Smooth muscle cell of the umbilical artery (primary cell): ENCODE data around the gene RAB37. TPM values are rescaled to one million over a fixed set of nuclear protein-coding genes. Genes with fewer than 3 reads are reported as not detected.

Experiments
- total RNA-seq: library from RNA; depleted of rRNA; stranded (reverse); fragments of >200 nt; gene quantifications from 2 replicates; pipeline ENCODE4 v1.2.3, GENCODE V29; 2014

RAB37 gene, protein sequence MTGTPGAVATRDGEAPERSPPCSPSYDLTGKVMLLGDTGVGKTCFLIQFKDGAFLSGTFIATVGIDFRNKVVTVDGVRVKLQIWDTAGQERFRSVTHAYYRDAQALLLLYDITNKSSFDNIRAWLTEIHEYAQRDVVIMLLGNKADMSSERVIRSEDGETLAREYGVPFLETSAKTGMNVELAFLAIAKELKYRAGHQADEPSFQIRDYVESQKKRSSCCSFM
- 0.23 and 0.30 TPM in 2 replicates for total RNA-seq

DNA sequence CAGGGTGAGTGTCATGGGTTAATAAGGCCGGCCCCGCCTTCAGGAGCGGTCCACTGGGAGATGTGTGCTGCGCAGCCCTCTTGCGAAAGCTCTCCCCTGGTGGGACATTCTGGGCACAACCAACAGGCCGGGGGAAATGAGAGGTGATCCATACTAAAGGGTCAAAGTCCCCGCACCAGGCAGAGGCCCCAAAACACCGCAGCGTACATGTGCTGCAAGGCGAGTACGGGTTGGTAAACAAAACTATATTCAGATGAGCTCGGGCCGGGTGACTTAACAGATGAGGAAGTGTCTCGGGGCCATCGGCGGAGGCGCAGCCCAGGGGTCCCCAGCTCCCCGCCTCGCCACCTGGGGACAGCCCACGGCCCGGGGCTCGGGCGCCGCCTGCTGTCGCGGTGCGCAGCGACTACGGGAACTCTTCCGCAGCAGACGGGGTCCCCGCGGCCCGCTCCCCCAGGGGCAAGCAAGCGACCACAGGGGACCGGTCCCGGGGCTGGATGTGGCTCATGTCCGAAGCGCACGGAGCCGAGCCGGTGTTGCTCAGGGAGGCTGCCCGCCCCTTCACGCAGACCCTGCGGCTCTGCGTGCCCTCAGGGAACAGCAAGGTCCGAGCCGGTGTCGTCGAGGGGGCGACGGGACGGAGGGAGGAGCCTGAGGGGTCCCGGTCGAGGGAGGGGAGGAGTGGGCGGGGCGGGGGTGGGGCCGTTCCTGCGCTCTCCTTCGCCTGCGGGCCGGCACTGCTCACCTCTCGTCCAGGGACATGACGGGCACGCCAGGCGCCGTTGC is at the start of gene RAB37:
Gene RAB37, plus strand, starts transcription at position 744 of the 786 bp plus-strand sequence. Its CDS starts 17 bp downstream, at position 761.

DNA sequence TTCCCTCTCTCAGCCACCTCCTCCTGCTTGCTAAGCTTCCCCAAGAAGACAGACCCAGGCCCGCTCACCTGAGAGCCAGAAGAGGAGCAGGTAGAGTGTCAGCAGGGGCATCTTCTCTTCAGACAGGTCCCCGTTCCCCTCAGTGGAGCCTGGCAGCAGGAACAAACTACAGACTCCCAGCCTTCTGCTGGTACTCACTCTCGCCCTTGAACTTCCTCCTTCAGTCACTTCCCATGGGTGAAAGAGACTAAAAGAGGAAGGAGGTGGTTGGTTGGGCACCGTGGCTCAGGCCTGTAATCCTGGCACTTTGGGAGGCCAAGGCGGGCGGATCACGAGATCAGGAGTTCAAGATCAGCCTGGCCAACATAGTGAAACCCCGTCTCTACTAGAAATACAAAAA is 24.3 kb upstream of the RAB37 start, which contains the start of gene CD300LF:
Gene CD300LF, minus strand, starts transcription at position 168 of the 400 bp plus-strand sequence. Its CDS starts 57 bp downstream, at position 111.

DNA sequence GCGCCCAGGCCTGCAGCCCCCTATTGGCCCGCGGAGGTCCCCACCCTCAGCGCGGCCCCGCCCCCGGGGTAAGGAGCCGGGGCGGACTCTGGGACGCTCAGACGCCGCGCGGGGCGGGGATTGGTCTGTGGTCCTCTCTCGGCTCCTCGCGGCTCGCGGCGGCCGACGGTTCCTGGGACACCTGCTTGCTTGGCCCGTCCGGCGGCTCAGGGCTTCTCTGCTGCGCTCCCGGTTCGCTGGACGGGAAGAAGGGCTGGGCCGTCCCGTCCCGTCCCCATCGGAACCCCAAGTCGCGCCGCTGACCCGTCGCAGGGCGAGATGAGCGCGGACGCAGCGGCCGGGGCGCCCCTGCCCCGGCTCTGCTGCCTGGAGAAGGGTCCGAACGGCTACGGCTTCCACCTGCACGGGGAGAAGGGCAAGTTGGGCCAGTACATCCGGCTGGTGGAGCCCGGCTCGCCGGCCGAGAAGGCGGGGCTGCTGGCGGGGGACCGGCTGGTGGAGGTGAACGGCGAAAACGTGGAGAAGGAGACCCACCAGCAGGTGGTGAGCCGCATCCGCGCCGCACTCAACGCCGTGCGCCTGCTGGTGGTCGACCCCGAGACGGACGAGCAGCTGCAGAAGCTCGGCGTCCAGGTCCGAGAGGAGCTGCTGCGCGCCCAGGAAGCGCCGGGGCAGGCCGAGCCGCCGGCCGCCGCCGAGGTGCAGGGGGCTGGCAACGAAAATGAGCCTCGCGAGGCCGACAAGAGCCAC is 11.6 kb downstream of the RAB37 start, which contains the start of gene NHERF1:
Gene NHERF1, plus strand, starts transcription at position 100 of the 750 bp plus-strand sequence. Its CDS starts 219 bp downstream, at position 319.

DNA sequence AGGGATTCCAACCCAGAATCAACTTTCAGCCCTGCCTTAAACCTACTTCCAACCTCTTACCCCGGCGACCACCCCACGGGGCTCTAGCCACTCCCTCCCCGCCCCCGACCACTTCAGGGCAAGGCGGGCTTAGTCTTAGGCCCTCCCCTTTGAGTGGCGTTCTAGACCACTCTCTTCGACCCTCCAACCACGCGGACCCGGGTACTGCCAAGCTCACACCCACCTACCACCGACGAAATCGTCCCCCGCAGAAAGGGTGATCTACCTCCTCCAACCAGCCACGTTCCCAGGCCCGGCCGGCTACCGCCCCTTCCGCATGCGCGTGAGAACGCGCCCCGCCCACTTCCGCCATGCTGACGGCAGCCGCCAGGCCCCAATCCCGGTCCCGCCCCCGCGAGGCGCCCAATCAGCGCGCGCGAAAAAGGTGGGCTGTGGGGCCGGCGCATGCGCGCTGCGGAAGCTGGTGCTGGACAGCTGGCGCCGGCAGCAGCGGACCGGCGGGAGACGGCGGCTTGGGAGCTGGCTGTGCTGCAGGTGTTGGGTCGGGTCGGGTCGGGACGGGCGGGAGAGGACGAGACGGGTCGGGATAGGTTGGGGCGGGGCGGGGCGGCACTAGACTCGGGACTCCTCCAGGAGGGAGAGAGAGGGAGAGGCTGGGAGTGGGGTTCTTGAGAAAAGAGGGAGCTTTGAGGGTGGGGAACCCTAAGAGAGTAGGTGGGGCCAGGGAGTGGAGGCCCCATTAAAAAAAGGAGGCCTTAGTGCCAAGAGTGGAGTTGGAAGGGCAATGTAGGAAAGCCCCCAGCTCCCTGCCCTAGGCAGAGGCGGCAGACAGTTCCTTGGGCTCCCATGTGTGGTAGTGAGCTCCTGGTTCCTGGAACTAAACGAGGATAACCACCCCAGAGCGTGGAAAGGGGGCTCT is 39.2 kb downstream of the RAB37 start, which contains the start of gene NAT9:
Gene NAT9, minus strand, starts transcription at position 302 of the 919 bp plus-strand sequence. CDS start 647 bp downstream, outside the sequence.

Other genes starting within 250 kb of the RAB37 start
- gene CD300LB, start 205.8 kb upstream of the RAB37 start, total RNA-seq, result not detected in 2 replicates
- gene CD300C, start 191.1 kb upstream of the RAB37 start, total RNA-seq, result not detected in 2 replicates
- not detected in 2 replicates for gene CD300H, start 169.7 kb upstream of the RAB37 start, total RNA-seq
- not detected in 2 replicates for gene CD300LD, start 145.0 kb upstream of the RAB37 start, total RNA-seq
- gene CD300E, start 113.5 kb upstream of the RAB37 start, total RNA-seq, result not detected in 2 replicates
- not detected in 2 replicates for gene CD300LF, start 24.3 kb upstream of the RAB37 start, total RNA-seq
- gene NHERF1, start 11.4 kb downstream of the RAB37 start, total RNA-seq, result 14.6 and 37.0 TPM in 2 replicates
- 55.5 and 64.7 TPM in 2 replicates for gene NAT9, start 39.1 kb downstream of the RAB37 start, total RNA-seq
- 0.18 and 0.30 TPM in 2 replicates for gene GRIN2C, start 122.6 kb downstream of the RAB37 start, total RNA-seq
- gene FDXR, start 135.7 kb downstream of the RAB37 start, total RNA-seq, result 45.0 and 52.9 TPM in 2 replicates
- gene FADS6, start 156.4 kb downstream of the RAB37 start, total RNA-seq, result not detected in 2 replicates
- not detected in 2 replicates for gene USH1G, start 186.0 kb downstream of the RAB37 start, total RNA-seq
- not detected in 2 replicates for gene OTOP2, start 187.0 kb downstream of the RAB37 start, total RNA-seq
- not detected in 2 replicates for gene OTOP3, start 198.6 kb downstream of the RAB37 start, total RNA-seq
- gene HID1, start 235.5 kb downstream of the RAB37 start, total RNA-seq, result 0.18 and 0.30 TPM in 2 replicates